Measurements from ENCODE around the gene GRAMD4.

Gene GRAMD4

GRCh38 chr22:46598737-46599424, 21.3 kb upstream of the GRAMD4 start:
- peak; percentile 42 for DNase-seq

GRCh38 chr22:46600273-46600796, 19.9 kb upstream of the GRAMD4 start:
- no peak for DNase-seq

- peak; percentile 58 for DNase-seq
Measured at GRCh38 chr22:46602025-46602424, 18.2 kb upstream of the GRAMD4 start.

GRCh38 chr22:46604306-46604690, 15.9 kb upstream of the GRAMD4 start:
- DNase-seq = peak; percentile 63

GRCh38 chr22:46605117-46605516, 15.1 kb upstream of the GRAMD4 start:
- no peak for DNase-seq

- DNase-seq = no peak
Measured at GRCh38 chr22:46606886-46607285, 13.3 kb upstream of the GRAMD4 start.

- DNase-seq = no peak
Measured at GRCh38 chr22:46607483-46608114, 12.6 kb upstream of the GRAMD4 start.

GRCh38 chr22:46609175-46609690, 11.0 kb upstream of the GRAMD4 start:
- no peak for DNase-seq

GRCh38 chr22:46609724-46610201, 10.4 kb upstream of the GRAMD4 start:
- DNase-seq = no peak

- no peak for DNase-seq
Measured at GRCh38 chr22:46610356-46610755, 9.8 kb upstream of the GRAMD4 start.

- DNase-seq = no peak
Measured at GRCh38 chr22:46611189-46611588, 9.0 kb upstream of the GRAMD4 start.

GRCh38 chr22:46612341-46612903, 7.8 kb upstream of the GRAMD4 start:
- no peak for DNase-seq

GRCh38 chr22:46612904-46613605, 7.1 kb upstream of the GRAMD4 start:
- peak; percentile 35 for DNase-seq

GRCh38 chr22:46613606-46614021, 6.6 kb upstream of the GRAMD4 start:
- DNase-seq = no peak

GRCh38 chr22:46614025-46614931, 5.9 kb upstream of the GRAMD4 start:
- peak; percentile 71 for DNase-seq

- DNase-seq = no peak
Measured at GRCh38 chr22:46617207-46617985, 2.8 kb upstream of the GRAMD4 start.

- no peak for DNase-seq
Measured at GRCh38 chr22:46617986-46618647, 2.1 kb upstream of the GRAMD4 start.

- DNase-seq = no peak
Measured at GRCh38 chr22:46618667-46619066, 1.5 kb upstream of the GRAMD4 start.

GRCh38 chr22:46619240-46619829, 851 bp upstream of the GRAMD4 start:
- DNase-seq = no peak

GRCh38 chr22:46620588-46621242, 529 bp downstream of the GRAMD4 start:
- DNase-seq = no peak
